ENCODE measurements around the gene LPAR1.
"Not testable (repeated sequence)": the region's sequence is repeated elsewhere in the genome, so short reads cannot be mapped to it uniquely, and the experiment has no call there.

DNA sequence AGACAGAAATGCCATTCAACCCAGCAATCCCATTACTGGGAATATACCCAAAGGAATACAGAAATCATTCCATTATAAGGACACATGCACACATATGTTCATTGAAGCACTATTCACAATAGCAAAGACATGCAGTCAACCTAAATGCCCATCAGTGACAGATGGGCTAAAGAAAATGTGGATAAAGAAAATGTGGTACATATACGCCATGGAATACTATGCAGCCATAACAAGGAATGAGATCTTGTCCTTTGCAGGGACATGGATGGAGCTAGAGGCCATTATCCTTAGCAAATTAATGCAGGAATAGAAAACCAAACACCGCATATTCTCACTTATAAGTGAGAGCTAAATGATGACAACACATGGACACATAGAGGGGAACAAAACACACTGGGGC is 9.0 kb upstream of the LPAR1 start:
- not testable (repeated sequence) for TF ChIP-seq SPI1, POLR2A (IDR thresholded peaks at IDR 0.05; ENCODE audit: low read depth, low read length)

Data from GM12891 (cell line).